GM21717 (cell line): ENCODE data around the gene TAF9B.
"Not testable (repeated sequence)": the region's sequence is repeated elsewhere in the genome, so short reads cannot be mapped to it uniquely, and the experiment has no call there.

Experiments used
- ATAC-seq: cut with Tn5 transposase; IDR thresholded peaks from one replicate; pipeline ENCODE4 v1.9.1; 2021; ENCODE audit warnings: mild to moderate bottlenecking, moderate library complexity; ENCODE audit not compliant: unreplicated experiment

TAF9B gene, protein sequence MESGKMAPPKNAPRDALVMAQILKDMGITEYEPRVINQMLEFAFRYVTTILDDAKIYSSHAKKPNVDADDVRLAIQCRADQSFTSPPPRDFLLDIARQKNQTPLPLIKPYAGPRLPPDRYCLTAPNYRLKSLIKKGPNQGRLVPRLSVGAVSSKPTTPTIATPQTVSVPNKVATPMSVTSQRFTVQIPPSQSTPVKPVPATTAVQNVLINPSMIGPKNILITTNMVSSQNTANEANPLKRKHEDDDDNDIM

DNA sequence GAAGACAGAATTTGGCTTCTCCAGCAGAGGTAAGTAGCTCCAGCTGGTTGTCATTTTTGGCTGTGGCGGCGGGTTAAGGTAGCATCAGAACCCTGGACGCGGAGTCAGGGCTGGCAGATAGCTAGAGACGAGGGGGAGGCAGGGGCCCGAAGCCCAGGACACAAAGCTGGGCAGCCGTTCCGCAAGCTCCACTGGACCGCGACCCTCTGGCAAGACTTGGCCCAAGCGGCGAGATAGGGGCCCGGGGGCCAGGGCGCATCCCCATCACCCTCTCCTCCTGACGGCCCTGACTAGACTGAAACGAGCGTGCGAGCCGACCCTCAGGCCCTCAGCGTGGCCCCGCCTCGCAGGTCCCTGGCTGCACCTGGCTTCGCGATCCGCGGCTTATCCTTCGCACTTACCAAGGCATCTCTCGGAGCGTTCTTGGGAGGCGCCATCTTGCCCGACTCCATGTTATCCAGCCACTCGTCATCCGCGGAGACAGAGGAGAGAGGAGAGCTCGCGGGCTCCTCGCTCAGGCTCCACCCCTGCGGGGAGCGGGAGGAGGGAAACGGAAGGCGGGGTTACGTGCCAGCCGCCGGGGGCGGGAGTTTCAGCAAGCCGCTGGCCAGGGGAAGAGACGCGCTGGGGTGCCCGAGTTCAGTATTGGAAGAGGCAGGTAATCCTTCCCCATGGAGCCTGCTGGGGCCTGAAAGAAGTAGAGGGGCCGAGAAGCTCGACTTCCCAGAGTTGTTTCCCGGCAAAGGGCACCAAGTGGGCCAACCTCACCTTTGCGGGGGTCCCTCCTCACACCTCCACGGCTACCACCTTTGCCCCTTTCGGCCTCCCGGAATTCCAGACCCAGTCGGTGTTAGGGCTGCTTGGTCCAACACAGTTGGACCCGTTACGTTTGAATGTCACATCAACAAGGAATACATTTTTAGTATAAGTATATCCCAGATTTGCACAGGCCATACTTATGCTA, at the start of gene TAF9B:
Gene TAF9B (minus strand): TSS at position 491 of the 964 bp plus-strand sequence. CDS start 39 bp downstream, at position 452.
- ATAC-seq: peak; percentile 98

DNA sequence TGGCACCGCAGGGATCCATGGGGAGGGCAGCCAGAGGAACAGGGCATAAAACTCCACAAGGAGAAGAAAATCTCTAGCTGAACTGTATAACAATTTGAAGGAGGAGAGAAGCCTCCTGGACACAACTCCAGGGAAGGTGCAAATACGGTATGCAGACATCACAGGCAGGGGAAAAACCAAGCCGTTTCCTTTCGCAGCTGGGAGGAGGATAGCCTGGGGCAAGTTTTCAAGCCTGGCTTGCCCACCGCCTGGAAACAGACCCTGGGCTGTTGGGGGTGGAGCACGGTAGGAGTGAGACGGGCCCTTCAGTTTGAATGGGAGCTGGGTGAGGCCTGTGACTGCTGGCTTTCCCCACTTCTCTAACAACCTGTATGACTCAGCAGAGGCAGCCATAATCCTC, 43.4 kb upstream of the TAF9B start:
- ATAC-seq: no peak

GRCh38 chrX:78181307-78181706, 41.9 kb upstream of the TAF9B start:
- ATAC-seq: no peak

GRCh38 chrX:78168065-78168464, 28.6 kb upstream of the TAF9B start:
- no peak for ATAC-seq

- no peak for ATAC-seq
These were observed 26.0 kb upstream of the TAF9B start for GRCh38 chrX:78165425-78165824.

DNA sequence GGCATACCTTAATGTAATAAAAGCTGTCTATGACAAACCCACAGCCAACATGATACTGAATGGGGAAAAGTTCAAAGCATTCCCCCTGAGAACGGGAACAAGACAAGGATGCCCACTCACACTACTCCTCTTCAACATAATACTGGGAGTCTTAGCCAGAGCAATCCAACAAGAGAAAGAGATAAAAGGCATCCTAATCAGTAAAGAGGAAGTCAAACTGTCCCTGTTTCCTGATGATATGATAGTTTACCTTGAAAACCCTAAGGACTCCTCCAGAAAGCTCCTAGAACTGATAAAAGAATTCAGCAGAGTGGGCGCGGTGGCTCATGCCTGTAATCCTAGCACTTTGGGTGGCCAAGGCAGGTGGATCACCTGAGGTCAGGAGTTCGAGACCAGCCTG, 23.7 kb upstream of the TAF9B start:
- ATAC-seq: not testable (repeated sequence)

- ATAC-seq: not testable (repeated sequence)
These were observed 21.3 kb upstream of the TAF9B start for GRCh38 chrX:78160711-78161110.

DNA sequence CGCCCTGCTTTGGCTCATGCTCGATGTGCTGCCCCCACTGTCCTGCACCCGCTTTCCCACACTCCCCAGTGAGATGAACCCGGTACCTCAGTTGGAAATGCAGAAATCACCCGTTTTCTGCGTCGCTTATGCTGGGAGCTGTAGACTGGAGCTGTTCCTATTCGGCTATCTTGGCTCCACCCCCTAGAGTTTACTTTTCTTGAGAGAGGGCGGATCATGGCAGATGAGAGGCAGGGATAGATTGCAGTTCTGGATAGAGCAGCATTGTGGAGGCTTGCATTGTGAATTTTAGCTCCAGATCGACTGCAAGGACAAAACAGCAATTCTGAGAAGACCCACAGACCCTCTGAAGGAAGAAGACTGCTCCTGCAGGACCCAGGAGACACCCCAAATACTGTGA, 18.4 kb upstream of the TAF9B start:
- not testable (repeated sequence) for ATAC-seq

DNA sequence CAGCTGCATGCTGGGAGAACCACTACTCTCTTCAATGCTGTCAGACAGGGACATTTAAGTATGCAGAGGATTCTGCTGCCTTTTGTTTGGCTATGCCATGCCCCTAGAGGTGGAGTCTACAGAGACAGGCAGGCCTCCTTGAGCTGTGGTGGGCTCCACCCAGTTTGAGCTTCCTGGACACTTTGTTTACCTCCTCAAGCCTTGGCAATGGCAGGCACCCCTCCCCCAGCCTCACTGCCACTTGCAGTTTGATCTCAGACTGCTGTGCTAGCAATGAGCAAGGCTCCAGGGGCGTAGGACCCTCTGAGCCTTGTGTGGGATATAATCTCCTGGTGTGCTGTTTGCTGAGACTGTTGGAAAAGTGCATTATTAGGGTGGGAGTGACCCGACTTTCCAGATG, 17.9 kb upstream of the TAF9B start:
- ATAC-seq: not testable (repeated sequence)

DNA sequence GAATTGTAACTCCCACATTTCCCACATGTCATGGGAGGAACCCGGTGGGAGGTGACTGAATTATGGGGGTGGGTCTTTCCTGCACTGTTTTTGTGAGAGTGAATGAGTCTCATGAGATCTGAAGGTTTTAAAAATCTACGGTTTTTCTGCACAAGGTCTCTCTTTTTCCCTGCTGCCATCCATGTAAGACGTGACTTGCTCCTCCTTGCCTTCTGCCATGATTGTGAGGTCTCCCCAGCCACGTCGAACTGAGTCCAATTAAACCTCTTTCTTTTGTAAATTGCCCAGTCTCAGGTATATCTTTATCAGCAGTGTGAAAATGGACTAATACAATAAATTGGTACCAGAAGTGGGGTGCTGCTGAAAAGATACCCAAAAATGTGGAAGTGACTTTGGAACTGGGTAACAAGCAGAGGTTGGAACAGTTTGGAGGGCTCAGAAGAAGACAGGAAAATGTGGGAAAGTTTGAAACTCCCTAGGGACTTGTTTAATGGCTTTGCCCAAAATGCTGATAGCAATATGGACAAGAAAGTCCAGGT, 7.6 kb upstream of the TAF9B start:
- ATAC-seq: not testable (repeated sequence)

- no peak for ATAC-seq
These were observed 756 bp upstream of the TAF9B start for GRCh38 chrX:78140206-78140605.

- no peak for ATAC-seq
These were observed 6.1 kb downstream of the TAF9B start for GRCh38 chrX:78133238-78133960.

- ATAC-seq: no peak
These were observed 8.3 kb downstream of the TAF9B start for GRCh38 chrX:78131117-78131516.

- no peak for ATAC-seq
These were observed 9.1 kb downstream of the TAF9B start for GRCh38 chrX:78130396-78130795.

- ATAC-seq: no peak
These were observed 9.7 kb downstream of the TAF9B start for GRCh38 chrX:78129714-78130113.

DNA sequence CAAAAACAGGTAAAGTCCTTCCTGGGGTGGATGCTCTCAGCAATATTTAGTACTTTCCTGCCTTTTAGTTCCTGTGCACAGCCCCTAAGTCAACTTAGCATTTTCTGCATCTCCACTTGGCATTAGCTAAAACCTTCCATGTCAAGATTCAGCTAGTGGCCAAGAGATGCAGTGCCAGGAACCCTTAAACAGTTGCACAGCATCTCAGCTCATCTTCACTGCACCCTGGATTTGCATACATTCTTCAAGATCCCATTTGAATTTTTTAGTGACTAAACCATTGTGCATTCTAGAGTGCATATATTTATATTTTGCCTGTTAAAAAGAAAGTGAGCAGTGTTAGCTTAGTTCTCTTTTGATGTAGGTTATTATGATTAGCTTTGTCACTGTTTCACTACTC, 13.7 kb downstream of the TAF9B start:
- ATAC-seq: not testable (repeated sequence)

DNA sequence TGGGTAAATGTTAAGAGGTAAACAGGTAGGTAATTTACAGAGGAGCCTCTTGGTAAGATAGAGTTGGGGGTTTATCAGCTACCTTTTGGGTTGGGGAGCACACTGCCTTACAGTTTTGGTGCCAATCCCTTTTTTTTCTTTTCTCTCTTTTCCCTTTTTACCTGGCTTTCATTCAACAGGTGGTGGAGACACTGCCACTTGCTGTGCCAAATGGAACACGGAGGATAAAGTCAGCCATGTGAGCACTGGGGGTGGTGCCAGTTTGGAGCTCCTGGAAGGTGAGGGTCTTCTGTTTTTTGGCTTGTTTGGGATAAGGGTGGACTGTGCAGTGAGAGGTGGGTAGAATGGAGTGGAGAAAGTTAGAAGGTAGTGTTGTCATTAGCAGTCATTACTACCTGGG, 14.3 kb downstream of the TAF9B start:
- no peak for ATAC-seq

DNA sequence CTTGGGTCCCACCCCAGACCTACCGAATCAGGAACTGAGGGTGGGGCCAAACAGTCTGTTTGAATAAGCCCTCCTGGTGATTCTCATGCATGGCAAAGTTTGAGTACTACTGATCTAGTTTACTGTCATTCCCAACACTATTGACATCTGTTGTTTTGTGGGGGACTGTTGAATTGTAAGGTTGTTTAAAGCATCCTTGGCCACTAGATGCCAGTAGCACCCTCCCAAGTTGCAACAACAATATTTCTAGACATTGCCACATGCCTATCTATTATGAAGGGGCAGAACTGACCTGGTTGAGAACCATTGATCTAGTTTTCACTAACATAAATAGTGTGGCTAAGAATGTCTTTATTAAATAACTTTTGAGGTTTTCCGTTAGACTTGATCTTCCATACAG, 15.1 kb downstream of the TAF9B start:
- ATAC-seq: no peak

- no peak for ATAC-seq
These were observed 16.3 kb downstream of the TAF9B start for GRCh38 chrX:78123190-78123589.

GRCh38 chrX:78119521-78120227, 19.8 kb downstream of the TAF9B start:
- no peak for ATAC-seq
